BJ (cell line): ENCODE measurements around the gene LHPP. TPM values are rescaled to one million over a fixed set of nuclear protein-coding genes. Genes with fewer than 3 reads are reported as not detected.

Experiments used
- CTCF ChIA-PET: fragments of 350-600 bp; formaldehyde crosslinking; extraction: SDS; loops from one replicate; lab custom pipeline; 2021; ENCODE audit warnings: antibody characterized with exemption, inconsistent platforms; lab: Yijun Ruan, JAX
- POLR2A ChIA-PET: fragments of 300-600 bp; sonication (Branson Sonifier 250); formaldehyde crosslinking; extraction: SDS; loops from one replicate; lab custom pipeline; 2021; ENCODE audit warnings: antibody characterized with exemption; lab: Charles Lee
- DNase-seq: peaks from one replicate; pipeline ENCODE4 v3.0.0-alpha.2; 2011; ENCODE audit warnings: low read depth
- H3K27me3 ChIP-seq: 2 replicates; pipeline ENCODE4 v1.6.0; 2011; ENCODE audit warnings: low read length; ENCODE audit not compliant: control insufficient read depth, insufficient read depth
- H3K36me3 ChIP-seq: 2 replicates; pipeline ENCODE4 v1.5.1; 2011; ENCODE audit warnings: low read length; ENCODE audit not compliant: control insufficient read depth, insufficient read depth
- H3K4me3 ChIP-seq: 2 replicates; pipeline ENCODE4 v1.5.1; 2011; ENCODE audit warnings: low read depth, mild to moderate bottlenecking, control low read depth, low read length
- polyA plus RNA-seq: library from polyadenylated mRNA; depleted of rRNA; stranded (reverse); fragments of >200 nt; gene quantifications from 2 replicates; pipeline ENCODE4 v1.2.3, GENCODE V29; 2011
- TF ChIP-seq, protein P1 (sequence below): IDR thresholded peaks from 2 replicates; pipeline ENCODE4 v1.5.1; 2011; ENCODE audit warnings: low read depth, mild to moderate bottlenecking, control low read depth, inconsistent platforms, low read length, moderate library complexity; ENCODE audit not compliant: insufficient read depth

Gene LHPP
- polyA plus RNA-seq, 1 experiment: 23.8 TPM

DNA sequence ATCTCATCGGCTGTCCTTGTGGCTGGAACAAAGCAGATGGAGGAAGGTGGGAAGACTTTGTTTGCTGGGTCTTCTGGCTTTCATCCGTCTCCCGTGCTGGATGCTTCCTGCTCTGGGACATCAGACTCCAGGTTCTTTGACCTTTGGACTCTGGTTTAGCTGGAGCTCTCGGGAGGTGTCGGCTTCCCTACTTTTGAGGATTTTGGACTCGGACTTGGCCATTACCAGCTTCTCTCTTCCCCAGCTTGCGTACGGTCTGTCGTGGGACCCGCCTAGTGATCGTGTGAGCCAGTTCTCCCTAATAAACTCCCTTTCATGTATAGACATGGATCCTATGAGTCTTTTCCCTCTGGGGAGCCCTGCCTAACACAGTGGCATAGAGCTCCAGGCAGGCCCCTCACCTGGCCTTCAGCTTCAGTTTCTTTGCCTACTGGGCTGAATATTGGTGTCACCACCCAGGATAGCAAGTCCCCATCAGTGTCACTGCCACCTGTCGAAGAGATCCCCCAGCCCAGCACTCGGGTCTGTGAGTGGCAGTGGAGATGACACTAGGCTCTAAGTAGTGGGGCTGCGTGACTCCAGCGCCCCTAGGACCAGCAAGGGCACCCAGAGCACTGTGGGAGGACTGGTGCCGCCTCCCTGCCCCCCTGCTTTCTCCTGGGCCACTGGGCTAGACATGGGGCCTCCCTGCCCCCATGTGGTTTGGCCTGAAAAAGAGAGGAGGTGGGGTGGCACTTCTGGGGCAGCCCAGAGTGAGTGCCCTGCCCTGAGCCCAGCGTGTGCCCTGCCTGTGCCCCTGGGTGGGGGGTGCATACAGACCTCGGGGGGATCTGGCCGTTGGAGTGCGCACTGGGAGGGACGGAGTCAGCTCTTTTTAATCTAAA is 135.6 kb downstream of the LHPP start:
- H3K4me3 ChIP-seq: no peak overlapping the region
- TF ChIP-seq, protein P1, sequence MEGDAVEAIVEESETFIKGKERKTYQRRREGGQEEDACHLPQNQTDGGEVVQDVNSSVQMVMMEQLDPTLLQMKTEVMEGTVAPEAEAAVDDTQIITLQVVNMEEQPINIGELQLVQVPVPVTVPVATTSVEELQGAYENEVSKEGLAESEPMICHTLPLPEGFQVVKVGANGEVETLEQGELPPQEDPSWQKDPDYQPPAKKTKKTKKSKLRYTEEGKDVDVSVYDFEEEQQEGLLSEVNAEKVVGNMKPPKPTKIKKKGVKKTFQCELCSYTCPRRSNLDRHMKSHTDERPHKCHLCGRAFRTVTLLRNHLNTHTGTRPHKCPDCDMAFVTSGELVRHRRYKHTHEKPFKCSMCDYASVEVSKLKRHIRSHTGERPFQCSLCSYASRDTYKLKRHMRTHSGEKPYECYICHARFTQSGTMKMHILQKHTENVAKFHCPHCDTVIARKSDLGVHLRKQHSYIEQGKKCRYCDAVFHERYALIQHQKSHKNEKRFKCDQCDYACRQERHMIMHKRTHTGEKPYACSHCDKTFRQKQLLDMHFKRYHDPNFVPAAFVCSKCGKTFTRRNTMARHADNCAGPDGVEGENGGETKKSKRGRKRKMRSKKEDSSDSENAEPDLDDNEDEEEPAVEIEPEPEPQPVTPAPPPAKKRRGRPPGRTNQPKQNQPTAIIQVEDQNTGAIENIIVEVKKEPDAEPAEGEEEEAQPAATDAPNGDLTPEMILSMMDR: no peak
- ChIA-PET POLR2A (no interaction called here), CTCF (no interaction called here)
- no peaks in the 10 kb centered on the region for H3K27me3 ChIP-seq
- DNase-seq: no peak
- no peaks in the 10 kb centered on the region for H3K36me3 ChIP-seq

DNA sequence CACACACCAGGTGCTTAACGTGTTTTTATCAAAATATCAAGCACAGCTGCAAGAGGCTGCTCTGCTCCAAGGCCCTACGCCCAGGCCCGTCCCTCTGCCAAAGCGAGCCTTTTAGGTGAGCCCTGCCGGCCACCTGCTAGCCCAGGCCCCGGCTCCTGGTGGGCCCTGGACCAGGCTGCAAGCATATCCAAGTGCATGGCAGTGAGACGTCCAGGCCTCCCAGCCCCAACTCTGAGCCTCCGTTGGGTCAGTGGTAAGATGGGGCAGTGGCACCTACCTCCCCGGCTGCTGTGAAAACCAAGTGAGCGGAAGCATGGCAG is 136.2 kb downstream of the LHPP start:
- no peak for DNase-seq
- CTCF ChIA-PET: no interaction called here
- TF ChIP-seq, protein P1: no peak

DNA sequence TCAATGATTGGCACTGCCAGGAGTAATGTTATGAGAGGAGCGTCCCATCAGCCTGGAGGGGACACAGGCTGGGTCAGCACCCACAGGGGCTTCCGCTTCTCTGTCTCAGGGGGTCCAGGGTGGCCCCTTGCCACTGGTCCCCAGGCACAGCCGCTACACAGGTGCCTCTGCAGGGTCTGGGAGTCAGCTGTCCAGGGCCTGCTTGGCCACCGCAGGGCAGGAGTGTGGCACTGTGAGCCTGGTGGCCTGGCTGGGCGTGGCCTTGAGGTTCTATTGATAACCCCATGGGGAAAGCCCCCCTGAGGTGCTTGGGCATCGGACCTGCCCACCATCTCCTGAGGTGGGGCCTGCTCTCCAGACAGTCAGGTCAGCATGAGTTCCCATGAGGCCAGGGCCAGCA is 136.6 kb downstream of the LHPP start:
- TF ChIP-seq, protein P1: no peak
- POLR2A ChIA-PET: no interaction called here

More for the DNA sequence above, 136.2 kb downstream of the LHPP start:
- Histone ChIP-seq H3K27me3 (no peaks in the 10 kb centered on the region), H3K4me3 (no peak overlapping the region), H3K36me3 (no peaks in the 10 kb centered on the region)
- POLR2A ChIA-PET: no interaction called here

DNA sequence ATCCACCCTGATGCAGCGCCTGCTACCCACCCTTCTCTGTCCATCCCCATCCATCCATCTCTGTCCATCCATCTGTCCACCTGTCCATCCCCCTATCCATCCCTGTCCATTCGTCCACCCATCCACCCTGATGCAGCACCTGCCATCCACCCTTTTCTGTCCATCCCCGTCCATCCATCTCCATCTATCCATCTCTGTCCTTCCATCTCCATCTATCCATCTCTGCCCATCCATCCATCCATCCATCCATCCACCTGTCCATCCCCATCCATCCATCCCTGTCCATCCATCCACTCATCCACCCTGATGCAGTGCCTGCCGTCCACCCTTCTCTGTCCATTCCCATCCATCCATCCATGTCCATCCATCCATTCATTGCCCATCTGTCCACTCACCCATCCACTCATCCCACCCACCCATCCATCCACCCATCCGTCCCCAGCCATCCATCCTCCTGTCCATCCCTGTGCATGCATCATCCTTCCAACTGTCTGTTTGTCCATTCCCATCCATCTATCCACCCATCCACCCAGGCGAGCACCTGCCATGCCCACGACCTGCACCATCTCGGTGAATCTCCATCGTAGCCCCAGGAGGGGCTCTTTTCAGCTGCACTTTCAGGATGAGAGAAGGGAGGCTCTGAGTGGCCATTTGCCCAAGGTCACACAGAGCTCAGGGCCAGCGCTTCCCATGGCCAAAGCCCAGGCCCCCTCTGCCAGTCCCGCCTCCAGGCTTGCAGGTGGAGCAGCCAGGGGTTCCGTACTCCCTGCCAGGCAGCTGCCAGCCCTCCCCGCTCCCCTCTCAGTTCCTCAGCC is 137.4 kb downstream of the LHPP start:
- ChIA-PET POLR2A (no interaction called here), CTCF (no interaction called here)
- TF ChIP-seq, protein P1: no peak
- no peaks in the 10 kb centered on the region for H3K27me3 ChIP-seq
- no peak overlapping the region for H3K4me3 ChIP-seq
- no peak for DNase-seq
- H3K36me3 ChIP-seq: no peaks in the 10 kb centered on the region

More for the DNA sequence above, 136.6 kb downstream of the LHPP start:
- no peaks in the 10 kb centered on the region for H3K27me3 ChIP-seq
- no peaks in the 10 kb centered on the region for H3K36me3 ChIP-seq
- DNase-seq: no peak
- CTCF ChIA-PET: no interaction called here
- H3K4me3 ChIP-seq: no peak overlapping the region

DNA sequence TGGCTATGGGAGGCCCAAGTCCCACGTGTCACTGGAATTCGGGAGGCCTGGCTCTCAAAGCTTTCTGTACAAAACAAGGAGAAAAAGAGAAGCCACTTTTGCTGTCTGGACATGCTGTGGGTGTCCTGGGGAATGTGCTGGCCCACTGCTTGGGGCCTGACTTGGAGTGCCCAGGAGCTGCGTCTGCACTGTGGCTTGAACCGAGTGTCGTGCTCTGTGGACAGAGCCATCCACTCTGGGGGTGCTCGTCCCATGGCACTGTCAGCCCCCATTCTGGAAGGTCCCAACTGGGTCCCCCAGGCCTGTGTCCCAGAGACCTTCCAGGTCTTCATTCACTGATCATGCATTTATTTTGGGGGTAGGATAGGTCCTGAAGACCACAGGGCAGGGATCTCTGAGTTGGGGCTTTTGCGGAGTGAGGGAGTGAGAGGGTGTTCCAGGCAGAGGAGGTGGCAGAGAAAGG is 138.0 kb downstream of the LHPP start:
- no peaks in the 10 kb centered on the region for H3K36me3 ChIP-seq
- ChIA-PET CTCF (no interaction called here), POLR2A (no interaction called here)
- no peaks in the 10 kb centered on the region for H3K27me3 ChIP-seq
- TF ChIP-seq, protein P1: no peak
- DNase-seq: no peak
- H3K4me3 ChIP-seq: no peak overlapping the region
